Psoas muscle (tissue), 8 donors: ENCODE results near the gene IER5. TPM values are rescaled to one million over a fixed set of nuclear protein-coding genes. Genes with fewer than 3 reads are reported as not detected.
"Not testable (repeated sequence)": the region's sequence is repeated elsewhere in the genome, so short reads cannot be mapped to it uniquely, and the experiment has no call there.

Experiments
- ATAC-seq, 4 donors: fragments of 200-7000 bp; cut with Tn5 transposase; one replicate each; pipeline ENCODE4 v1.9.1; 2020; ENCODE audit warnings: moderate library complexity in 3 of 4, mild to moderate bottlenecking in 2 of 4
- DNase-seq, 2 donors: peaks; one replicate each; pipeline ENCODE4 v3.0.0-alpha.2; 2020
- H3K27ac ChIP-seq: fragments of 200-600 bp; one replicate; pipeline ENCODE4 v1.8.0; 2022
- H3K27me3 ChIP-seq, 3 donors: fragments of 200-600 bp in 1 of 3; one replicate each; pipeline versions ENCODE4 v1.6.1 to v1.8.0; 2013 to 2022; ENCODE audit warnings: low read length in 2 of 3, mild to moderate bottlenecking in 2 of 3, moderate library complexity in 1 of 3; ENCODE audit not compliant: insufficient read depth in 3 of 3
- H3K36me3 ChIP-seq, 2 donors: fragments of 200-600 bp in 1 of 2; one replicate each; pipeline versions ENCODE4 v1.6.1 to v1.8.0; 2013 to 2022; ENCODE audit warnings: low read depth in 1 of 2, mild to moderate bottlenecking in 1 of 2, moderate library complexity in 1 of 2; ENCODE audit not compliant: insufficient read depth in 1 of 2
- H3K4me1 ChIP-seq: fragments of 200-600 bp; one replicate; pipeline ENCODE4 v1.8.0; 2022
- H3K4me3 ChIP-seq: fragments of 200-600 bp; one replicate; pipeline ENCODE4 v1.8.0; 2022; ENCODE audit warnings: mild to moderate bottlenecking
- H3K9me3 ChIP-seq: fragments of 200-600 bp; one replicate; pipeline ENCODE4 v1.8.0; 2022
- CTCF ChIP-seq: fragments of 200-600 bp; IDR thresholded peaks from one replicate; pipeline ENCODE4 v1.8.0; 2022; ENCODE audit warnings: antibody characterized with exemption
- WGBS, 3 donors: extraction: QIAGEN DNeasy Blood & Tissue Kit; methylation state at CpG; one replicate each; pipeline versions ENCODE4 v1.1.6 to v1.1.7; 2013; 5-methylcytosine and 5-hydroxymethylcytosine counted together
- intact Hi-C, 2 donors: fragments of 100-400 bp; cut with DNase I; formaldehyde crosslinking; loops; one replicate each; pipeline versions ENCODE4 v1.11.0 to v1.14.2; 2022
- polyA plus RNA-seq, 3 donors: library from polyadenylated mRNA; stranded (reverse); fragments of 200-250 nt; gene quantifications; one replicate each; pipeline ENCODE4 v1.2.3, GENCODE V29; 2013
- total RNA-seq, 4 donors: library from RNA; stranded (reverse); fragmentation: NEBNext Ultra II Directional in 2 of 4; extraction: Animal tissue kit (Norgen Biotek cat#: 25700) in 2 of 4; gene quantifications; one replicate each; pipeline versions ENCODE4 v1.2.1 to v1.2.4, GENCODE V29; 2021 to 2023
- donor health status: healthy with polysubstance abuse.
- donor health status: DM: no; HTN: no; CAD: no; lungs with moderate emphysema.
- donor health status: Bipolar disorder and iron deficiency.
- donor health status: healthy.
- donor health status: DM: yes; HTN: yes; CAD: no.
- donor health status: DM: no; HTN: no; CAD: no.
- donor health status: DM: no; HTN: no; CAD: no.
- donor health status: DM: yes; HTN: yes; CAD: no.

The IER5 gene
- total and polyA plus RNA-seq, 7 donors: 19.9 to 110 (median 37.5) TPM

GRCh38 chr1:181113059-181113641, 24.6 kb downstream of the IER5 start:
- peak; percentile 42 to 57 (median 54) for ATAC-seq
- WGBS, 3 donors: 24 to 43% (median 33%) methylated on average over 5 to 6 of the region's 6 CpGs

GRCh38 chr1:181114574-181115367, 26.3 kb downstream of the IER5 start:
- H3K27me3 ChIP-seq: no peaks in the 10 kb centered on the region
- H3K4me3 ChIP-seq: no peak overlapping the region
- intact Hi-C loops: no loop called here
- 63 to 86% (median 74%) methylated on average over 11 of the region's 11 CpGs for WGBS, 3 donors
- H3K36me3 ChIP-seq: no peaks in the 10 kb centered on the region
- TF ChIP-seq CTCF: no peak
- no peaks in the 10 kb centered on the region for H3K9me3 ChIP-seq
- no peak for ATAC-seq
- DNase-seq: no peak
- peaks cover 27% of the 10 kb centered on the region for H3K4me1 ChIP-seq
- no peak overlapping the region for H3K27ac ChIP-seq

More at GRCh38 chr1:181113059-181113641, 24.6 kb downstream of the IER5 start:
- peak in 1 of 2 donors; percentile 68 for DNase-seq
- Histone ChIP-seq H3K4me1 (peaks cover 27% of the 10 kb centered on the region), H3K27ac (peak overlapping the region; percentile 90), H3K4me3 (no peak overlapping the region), H3K36me3 (no peaks in the 10 kb centered on the region), H3K27me3 (no peaks in the 10 kb centered on the region), H3K9me3 (no peaks in the 10 kb centered on the region)
- intact Hi-C loops: no loop called here
- TF ChIP-seq CTCF: no peak

- ATAC-seq: no peak
- no peak for TF ChIP-seq CTCF
- 94 to 99% (median 95%) methylated on average over 3 of the region's 3 CpGs for WGBS, 3 donors
- Histone ChIP-seq H3K4me3 (no peak overlapping the region), H3K36me3 (no peaks in the 10 kb centered on the region), H3K27ac (no peak overlapping the region), H3K4me1 (peaks cover 27% of the 10 kb centered on the region), H3K9me3 (no peaks in the 10 kb centered on the region), H3K27me3 (no peaks in the 10 kb centered on the region)
- DNase-seq: no peak
- intact Hi-C loops: no loop called here
Measured at GRCh38 chr1:181115368-181115684, 26.8 kb downstream of the IER5 start.

- H3K4me3 ChIP-seq, intact Hi-C loops, H3K27me3 ChIP-seq, H3K9me3 ChIP-seq, DNase-seq, H3K36me3 ChIP-seq, ATAC-seq, H3K27ac ChIP-seq: not testable (repeated sequence)
- peaks cover 27% of the 10 kb centered on the region for H3K4me1 ChIP-seq
- 97 to 98% (median 97%) methylated on average over 9 of the region's 9 CpGs for WGBS, 3 donors
Measured at GRCh38 chr1:181115971-181116370, 27.5 kb downstream of the IER5 start.

GRCh38 chr1:181116819-181117390, 28.4 kb downstream of the IER5 start:
- ATAC-seq (no peak), DNase-seq (no peak)
- peaks cover 20% of the 10 kb centered on the region for H3K4me1 ChIP-seq
- no peak for TF ChIP-seq CTCF
- no peak overlapping the region for H3K27ac ChIP-seq
- no peak overlapping the region for H3K4me3 ChIP-seq
- 84 to 86% (median 84%) methylated on average over 3 of the region's 3 CpGs for WGBS, 3 donors
- intact Hi-C loops: no loop called here
- no peaks in the 10 kb centered on the region for H3K27me3 ChIP-seq
- no peaks in the 10 kb centered on the region for H3K9me3 ChIP-seq
- H3K36me3 ChIP-seq: no peaks in the 10 kb centered on the region
